Glutamatergic neuron (in vitro differentiated cells): ENCODE data around the gene ZMYM5. TPM values are rescaled to one million over a fixed set of nuclear protein-coding genes. Genes with fewer than 3 reads are reported as not detected.
"Not testable (repeated sequence)": the region's sequence is repeated elsewhere in the genome, so short reads cannot be mapped to it uniquely, and the experiment has no call there.

ENCODE experiments used
- DNase-seq: peaks from one replicate; pipeline ENCODE4 v3.0.0; 2022
- H3K27ac Mint-ChIP-seq: one replicate; pipeline ENCODE4 v1.8.0; 2020; ENCODE audit warnings: mild to moderate bottlenecking, mixed read lengths, inconsistent platforms; ENCODE audit not compliant: unreplicated experiment
- H3K27me3 Mint-ChIP-seq: one replicate; pipeline ENCODE4 v1.8.0; 2020; ENCODE audit warnings: mild to moderate bottlenecking, moderate library complexity, mixed read lengths, inconsistent platforms; ENCODE audit not compliant: unreplicated experiment
- H3K36me3 Mint-ChIP-seq: one replicate; pipeline ENCODE4 v1.8.0; 2020; ENCODE audit warnings: mild to moderate bottlenecking, mixed read lengths, inconsistent platforms; ENCODE audit not compliant: unreplicated experiment
- H3K4me1 Mint-ChIP-seq: one replicate; pipeline ENCODE4 v1.8.0; 2020; ENCODE audit warnings: mild to moderate bottlenecking, low read depth, mixed read lengths, inconsistent platforms; ENCODE audit not compliant: unreplicated experiment
- H3K4me3 Mint-ChIP-seq: one replicate; pipeline ENCODE4 v1.8.0; 2020; ENCODE audit warnings: mild to moderate bottlenecking, mixed read lengths, inconsistent platforms; ENCODE audit not compliant: unreplicated experiment
- H3K9me3 Mint-ChIP-seq: one replicate; pipeline ENCODE4 v1.8.0; 2020; ENCODE audit warnings: mild to moderate bottlenecking, moderate library complexity, mixed read lengths, inconsistent platforms; ENCODE audit not compliant: unreplicated experiment
- long read RNA-seq: library from polyadenylated mRNA; unstranded; transcript quantifications from one replicate; pipeline ENCODE4 v2.0.0, GENCODE V29; 2020; ENCODE audit not compliant: unreplicated experiment
- total RNA-seq: library from RNA; stranded (reverse); fragmentation: NEBNext Ultra II Directional; extraction: Animal tissue kit (Norgen Biotek cat#: 25700); gene quantifications from one replicate; pipeline ENCODE4 v1.2.1, GENCODE V29; 2021; ENCODE audit not compliant: unreplicated experiment
- TF ChIP-seq, protein P1 (sequence below): fragments of 200-600 bp; sonication (generic); IDR thresholded peaks from one replicate; pipeline ENCODE4 v1.5.0; 2021; ENCODE audit not compliant: partially characterized antibody, unreplicated experiment

ZMYM5 gene
- 20.1 TPM for total RNA-seq
- long read RNA-seq, partial matches to known transcripts, result 2 of 12 reads
- long read RNA-seq, other reads (novel, unspliced or antisense), result 6 of 12 reads

- Mint-ChIP-seq H3K27ac (peak within 1 kb of the TSS; percentile 95), H3K4me1 (peaks cover 12% of the 10 kb centered on the region), H3K36me3 (peaks cover 4% of the 10 kb centered on the region), H3K27me3 (peaks cover 12% of the 10 kb centered on the region), H3K4me3 (peak within 1 kb of the TSS; percentile 98), H3K9me3 (peaks cover 21% of the 10 kb centered on the region)
- peak; percentile 99 for DNase-seq
- TF ChIP-seq, protein P1, sequence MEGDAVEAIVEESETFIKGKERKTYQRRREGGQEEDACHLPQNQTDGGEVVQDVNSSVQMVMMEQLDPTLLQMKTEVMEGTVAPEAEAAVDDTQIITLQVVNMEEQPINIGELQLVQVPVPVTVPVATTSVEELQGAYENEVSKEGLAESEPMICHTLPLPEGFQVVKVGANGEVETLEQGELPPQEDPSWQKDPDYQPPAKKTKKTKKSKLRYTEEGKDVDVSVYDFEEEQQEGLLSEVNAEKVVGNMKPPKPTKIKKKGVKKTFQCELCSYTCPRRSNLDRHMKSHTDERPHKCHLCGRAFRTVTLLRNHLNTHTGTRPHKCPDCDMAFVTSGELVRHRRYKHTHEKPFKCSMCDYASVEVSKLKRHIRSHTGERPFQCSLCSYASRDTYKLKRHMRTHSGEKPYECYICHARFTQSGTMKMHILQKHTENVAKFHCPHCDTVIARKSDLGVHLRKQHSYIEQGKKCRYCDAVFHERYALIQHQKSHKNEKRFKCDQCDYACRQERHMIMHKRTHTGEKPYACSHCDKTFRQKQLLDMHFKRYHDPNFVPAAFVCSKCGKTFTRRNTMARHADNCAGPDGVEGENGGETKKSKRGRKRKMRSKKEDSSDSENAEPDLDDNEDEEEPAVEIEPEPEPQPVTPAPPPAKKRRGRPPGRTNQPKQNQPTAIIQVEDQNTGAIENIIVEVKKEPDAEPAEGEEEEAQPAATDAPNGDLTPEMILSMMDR, result no peak
Observed at GRCh38 chr13:19863323-19864023, at the start of gene ZMYM5. Gene ZMYM5 (minus strand): TSS chr13:19863649. CDS start chr13:19852180, 11,469 bp downstream.

DNA sequence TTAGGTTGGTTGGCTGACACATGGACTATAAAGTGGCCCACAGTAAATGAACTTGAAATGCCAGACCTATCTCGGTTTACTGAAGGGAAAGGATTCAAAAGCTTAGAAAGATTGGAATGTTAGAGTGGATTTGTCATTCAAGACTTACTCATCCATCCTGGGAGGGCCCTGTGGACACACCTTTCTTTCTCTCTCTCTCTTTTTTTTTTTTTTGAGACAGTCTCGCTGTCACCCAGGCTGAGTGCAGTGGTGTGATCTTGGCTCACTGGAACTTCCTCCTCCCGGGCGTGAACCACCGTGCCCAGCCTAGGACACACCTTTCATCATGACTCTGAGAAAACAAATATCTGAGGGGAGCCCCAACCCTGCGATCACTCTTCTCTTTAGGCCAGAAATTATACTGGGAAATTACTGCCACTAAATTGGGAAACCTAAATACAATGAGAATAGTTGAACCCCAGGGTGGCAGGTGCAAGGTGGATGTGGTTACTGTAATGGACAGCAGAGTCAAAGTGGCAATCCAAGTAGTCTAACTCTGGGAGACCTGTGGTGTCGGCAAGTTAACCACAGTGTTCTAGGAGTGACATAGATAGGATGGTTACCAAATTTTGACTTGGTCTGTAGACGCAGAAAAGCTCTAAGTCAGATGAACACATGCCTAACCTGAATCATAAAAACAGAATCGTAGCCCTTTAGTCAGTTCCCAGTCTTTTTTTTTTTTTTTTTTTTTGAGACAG is 47.1 kb upstream of the ZMYM5 start:
- no peak for DNase-seq

GRCh38 chr13:19908350-19908986 is 45.0 kb upstream of the ZMYM5 start:
- Mint-ChIP-seq H3K36me3 (no peaks in the 10 kb centered on the region), H3K27ac (no peak overlapping the region), H3K27me3 (no peaks in the 10 kb centered on the region), H3K4me1 (no peaks in the 10 kb centered on the region), H3K9me3 (no peaks in the 10 kb centered on the region), H3K4me3 (no peak overlapping the region)
- no peak for DNase-seq
- TF ChIP-seq, protein P1, result no peak

More for the DNA sequence above, 47.1 kb upstream of the ZMYM5 start:
- Mint-ChIP-seq H3K4me3 (no peak overlapping the region), H3K4me1 (no peaks in the 10 kb centered on the region), H3K36me3 (no peaks in the 10 kb centered on the region), H3K9me3 (no peaks in the 10 kb centered on the region), H3K27me3 (no peaks in the 10 kb centered on the region), H3K27ac (no peak overlapping the region)
- TF ChIP-seq, protein P1, result no peak

- H3K27ac Mint-ChIP-seq, DNase-seq, H3K4me1 Mint-ChIP-seq, H3K36me3 Mint-ChIP-seq, H3K27me3 Mint-ChIP-seq, H3K9me3 Mint-ChIP-seq, H3K4me3 Mint-ChIP-seq: not testable (repeated sequence)
Observed at GRCh38 chr13:19905487-19906195, 42.2 kb upstream of the ZMYM5 start.

DNA sequence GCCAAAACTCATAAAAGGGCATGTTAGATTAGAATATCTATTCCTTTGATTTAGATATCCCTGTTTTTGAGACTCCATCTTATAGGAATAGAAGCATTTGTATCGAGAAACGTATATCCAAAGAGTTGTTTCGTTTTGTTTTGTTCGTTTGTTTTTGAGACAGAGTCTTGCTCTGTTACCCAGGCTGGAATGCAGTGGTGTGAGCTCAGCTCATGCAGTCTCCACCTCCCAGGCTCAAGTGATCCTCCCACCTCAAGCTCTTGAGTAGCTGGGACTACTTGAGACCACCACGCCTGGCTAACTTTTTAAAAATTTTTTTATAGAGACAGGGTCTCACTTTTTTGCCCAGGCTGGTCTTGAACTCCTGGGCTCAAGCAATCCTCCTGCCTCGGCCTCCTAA is 26.6 kb upstream of the ZMYM5 start:
- no peaks in the 10 kb centered on the region for H3K4me1 Mint-ChIP-seq
- peaks cover 2% of the 10 kb centered on the region for H3K9me3 Mint-ChIP-seq
- no peak overlapping the region for H3K27ac Mint-ChIP-seq

More for the DNA sequence above, 26.6 kb upstream of the ZMYM5 start:
- Mint-ChIP-seq H3K4me3 (no peak overlapping the region), H3K36me3 (no peaks in the 10 kb centered on the region), H3K27me3 (peaks cover 2% of the 10 kb centered on the region)
- DNase-seq, result no peak
- TF ChIP-seq, protein P1, result no peak
